Spleen (tissue), 11 donors: ENCODE data around the gene KRTAP10-1. TPM values are rescaled to one million over a fixed set of nuclear protein-coding genes. Genes with fewer than 3 reads are reported as not detected.

Experiments
- DNase-seq: peaks from one replicate; pipeline ENCODE4 v3.0.0-alpha.2; 2020
- H3K27ac ChIP-seq, 8 donors: fragments of 200-600 bp; sonication (generic) in 7 of 8; 1 replicate in 4 of 8; 2 replicates in 4 of 8; pipeline versions ENCODE4 v1.5.0 to v1.8.0; 2016 to 2021; ENCODE audit warnings: inconsistent platforms in 4 of 8, mild to moderate bottlenecking in 4 of 8, moderate library complexity in 1 of 8
- H3K27me3 ChIP-seq, 7 donors: fragments of 200-600 bp; sonication (generic) in 6 of 7; replicated peaks in 1 of 7; 1 replicate in 4 of 7; 2 replicates in 3 of 7; pipeline versions ENCODE4 v1.5.0 to v1.8.0; 2016 to 2021; ENCODE audit warnings: inconsistent platforms in 3 of 7, mild to moderate bottlenecking in 1 of 7
- H3K36me3 ChIP-seq, 6 donors: fragments of 200-600 bp; sonication (generic) in 5 of 6; 1 replicate in 4 of 6; 2 replicates in 2 of 6; pipeline versions ENCODE4 v1.5.0 to v1.8.0; 2016 to 2021; ENCODE audit warnings: inconsistent platforms in 2 of 6
- H3K4me1 ChIP-seq, 6 donors: fragments of 200-600 bp; sonication (generic) in 5 of 6; 1 replicate in 3 of 6; 2 replicates in 3 of 6; pipeline versions ENCODE4 v1.5.0 to v1.8.0; 2016 to 2021; ENCODE audit warnings: inconsistent platforms in 3 of 6
- H3K4me3 ChIP-seq, 8 donors: fragments of 200-600 bp; sonication (generic) in 7 of 8; 1 replicate in 4 of 8; 2 replicates in 4 of 8; pipeline versions ENCODE4 v1.5.0 to v1.8.0; 2016 to 2021; ENCODE audit warnings: inconsistent platforms in 4 of 8, mild to moderate bottlenecking in 4 of 8, moderate library complexity in 2 of 8
- H3K9me3 ChIP-seq, 8 donors: fragments of 200-600 bp; sonication (generic) in 7 of 8; 1 replicate in 4 of 8; 2 replicates in 4 of 8; pipeline versions ENCODE4 v1.5.0 to v1.8.0; 2016 to 2021; ENCODE audit warnings: inconsistent platforms in 4 of 8
- POLR2A ChIP-seq, 3 donors: fragments of 450-650 bp; IDR thresholded peaks; one replicate each; pipeline ENCODE4 v1.5.1; 2017; ENCODE audit warnings: antibody characterized with exemption in 3 of 3, mild to moderate bottlenecking in 1 of 3
- POLR2AphosphoS5 ChIP-seq, 3 donors: sonication (generic); formaldehyde crosslinking; IDR thresholded peaks; one replicate each; pipeline ENCODE4 v1.5.1; 2017; ENCODE audit warnings: antibody characterized with exemption in 3 of 3
- WGBS, 5 donors: extraction: QIAGEN DNeasy Blood & Tissue Kit in 3 of 5; methylation state at CpG; one replicate each; pipeline versions ENCODE4 v1.1.5 to v1.1.7; 2013 to 2018; 5-methylcytosine and 5-hydroxymethylcytosine counted together
- intact Hi-C: fragments of 100-400 bp; cut with DNase I; formaldehyde crosslinking; loops from one replicate; pipeline ENCODE4 v1.15.0; 2023; ENCODE audit warnings: low total_unique reads
- polyA plus RNA-seq, 3 donors: library from polyadenylated mRNA; stranded (reverse); fragments of 200-250 nt; gene quantifications; one replicate each; pipeline ENCODE4 v1.2.1, GENCODE V29; 2013
- total RNA-seq, 7 donors: library from RNA; depleted of rRNA in 3 of 7; stranded (reverse); fragments of >200 nt in 3 of 7; fragmentation: NEBNext Ultra II Directional in 4 of 7; extraction: Animal tissue kit (Norgen Biotek cat#: 25700) in 4 of 7; gene quantifications; one replicate each; pipeline versions ENCODE4 v1.1.0 to v1.2.1, GENCODE V29; 2016 to 2021
- TF ChIP-seq, protein P1 (sequence below), 11 experiments: fragments of 200-600 bp in 7 of 11; fragments of 450-650 bp in 4 of 11; sonication (generic) in 4 of 11; IDR thresholded peaks in 8 of 11; conservative IDR thresholded peaks in 3 of 11; 1 replicate in 7 of 11; 2 replicates in 4 of 11; pipeline versions ENCODE4 v1.4.0 to v1.8.0; 2016 to 2021; ENCODE audit warnings: antibody characterized with exemption in 11 of 11, inconsistent platforms in 4 of 11, mild to moderate bottlenecking in 1 of 11
- donor health status: healthy with polysubstance abuse.
- donor health status: DM: no; HTN: no; CAD: no; lungs with moderate emphysema.
- donor health status: DM: no; HTN: no; CAD: no.
- donor health status: Bipolar disorder and iron deficiency.
- donor health status: healthy.
- donor health status: DM: no; HTN: no; CAD: no.
- donor health status: DM: yes; HTN: yes; CAD: no.

Gene KRTAP10-1
- total and polyA plus RNA-seq, 10 donors, result not detected

DNA sequence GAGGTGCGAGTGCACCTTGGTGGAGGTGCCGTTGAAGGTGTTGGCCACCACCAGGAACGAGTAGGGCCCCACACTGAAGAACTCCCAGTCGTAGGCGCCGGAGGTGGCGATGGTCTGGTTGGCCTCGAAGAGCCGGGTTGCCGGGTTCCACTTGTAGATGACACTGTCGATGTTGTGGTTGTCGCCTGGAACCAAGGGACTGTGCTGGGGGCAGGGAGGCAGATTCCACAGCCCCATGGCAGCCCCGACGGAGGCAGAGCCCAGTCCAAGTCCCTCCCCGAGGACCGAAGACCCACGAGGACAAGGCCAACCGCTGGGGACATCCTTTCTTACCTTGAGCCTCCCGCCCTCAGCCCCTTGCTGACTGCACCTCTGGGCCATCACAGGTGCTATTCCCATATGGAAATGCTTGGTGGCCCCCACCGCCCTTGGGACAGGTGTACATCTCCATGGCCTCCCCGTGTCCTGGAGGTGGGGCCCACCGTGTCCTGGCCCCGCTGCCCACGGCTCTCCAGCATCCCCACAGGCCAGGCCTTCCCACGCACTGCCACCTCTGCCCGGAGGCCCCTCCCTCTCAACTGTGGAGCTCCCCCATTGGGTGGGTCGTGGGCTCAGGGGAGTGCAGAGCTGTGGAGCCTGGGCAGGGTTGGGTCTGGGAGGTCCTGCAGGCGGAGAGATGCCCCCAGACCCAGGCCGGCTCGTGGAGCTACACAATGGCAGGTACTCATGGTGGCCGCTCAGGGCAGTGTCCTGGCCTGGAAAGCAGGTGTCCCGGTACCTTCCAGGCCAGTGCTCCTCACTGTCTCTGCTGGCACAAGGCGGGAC is 17.9 kb downstream of the KRTAP10-1 start:
- H3K4me3 ChIP-seq, result no peak overlapping the region
- no peaks in the 10 kb centered on the region for H3K4me1 ChIP-seq
- H3K36me3 ChIP-seq, result no peaks in the 10 kb centered on the region
- H3K9me3 ChIP-seq, result no peaks in the 10 kb centered on the region
- TF ChIP-seq POLR2AphosphoS5 (IDR thresholded peaks at IDR 0.05), result no peak
- no peak overlapping the region for H3K27ac ChIP-seq
- peaks cover 0 to 30% (median 0%) of the 10 kb centered on the region in 7 donors for H3K27me3 ChIP-seq
- 87 to 94% (median 89%) methylated on average over 20 to 33 of the region's 33 CpGs for WGBS, 5 donors
- peak; percentile 51 for DNase-seq
- intact Hi-C loops, result no loop called here

GRCh38 chr21:44521301-44521927 is 18.6 kb downstream of the KRTAP10-1 start:
- WGBS, 5 donors, result 75 to 89% (median 83%) methylated on average over 13 to 22 of the region's 22 CpGs

DNA sequence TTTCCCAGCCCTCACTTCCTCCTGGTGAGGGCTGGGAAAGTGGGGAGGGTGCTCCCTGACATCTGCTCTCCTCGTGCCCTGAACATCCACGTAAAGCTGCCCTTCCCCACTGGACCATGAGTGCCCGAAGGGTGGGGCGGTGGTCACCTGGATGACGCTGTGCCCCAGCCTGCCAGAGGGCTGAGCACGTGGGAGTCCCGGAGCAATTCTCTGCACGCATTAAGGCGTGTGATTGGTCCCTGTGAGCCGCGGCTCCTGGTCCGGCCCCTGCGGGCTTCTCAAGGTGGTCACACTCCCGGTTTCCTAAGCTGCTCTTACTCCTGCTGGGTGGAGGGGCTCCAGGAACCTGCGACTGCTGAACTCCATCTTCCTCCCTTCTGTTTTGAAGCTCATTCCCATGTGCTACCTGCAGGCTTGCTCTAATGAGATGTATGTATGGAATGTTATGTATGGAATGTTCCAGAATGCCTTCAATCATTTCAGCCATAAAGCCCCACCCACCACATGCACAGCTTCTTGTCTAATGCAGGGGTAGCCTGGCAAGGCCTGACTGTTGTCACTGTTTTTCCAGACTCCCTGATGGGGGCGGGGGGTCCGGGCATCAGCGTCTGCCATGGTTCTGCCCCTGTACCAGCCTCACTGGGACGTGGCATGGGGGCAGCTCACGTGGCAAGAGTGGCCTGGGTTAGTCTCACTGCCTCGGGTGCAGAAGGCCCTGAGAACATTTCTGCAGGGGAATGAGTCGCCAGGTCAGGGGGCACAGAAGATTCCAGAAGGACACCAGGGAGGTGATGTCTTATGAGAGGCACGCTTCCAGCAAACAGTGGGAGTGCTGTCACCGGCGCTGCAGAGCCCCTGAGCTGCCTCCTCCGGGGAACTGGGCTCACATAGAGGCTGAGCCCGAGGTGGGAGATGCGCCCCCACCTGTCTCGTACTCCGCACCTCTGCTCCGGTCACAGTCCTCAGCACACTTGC is 19.4 kb downstream of the KRTAP10-1 start:
- 83 to 91% (median 89%) methylated on average over 28 to 31 of the region's 31 CpGs for WGBS, 5 donors
- DNase-seq, result peak; percentile 65
- Histone ChIP-seq H3K27me3 (peaks cover 0 to 30% (median 0%) of the 10 kb centered on the region in 7 donors), H3K36me3 (no peaks in the 10 kb centered on the region), H3K27ac (no peak overlapping the region), H3K4me1 (no peaks in the 10 kb centered on the region), H3K9me3 (no peaks in the 10 kb centered on the region), H3K4me3 (no peak overlapping the region)
- TF ChIP-seq POLR2A (IDR thresholded peaks at IDR 0.05) (no peak), POLR2AphosphoS5 (IDR thresholded peaks at IDR 0.05) (no peak)
- TF ChIP-seq, protein P1, sequence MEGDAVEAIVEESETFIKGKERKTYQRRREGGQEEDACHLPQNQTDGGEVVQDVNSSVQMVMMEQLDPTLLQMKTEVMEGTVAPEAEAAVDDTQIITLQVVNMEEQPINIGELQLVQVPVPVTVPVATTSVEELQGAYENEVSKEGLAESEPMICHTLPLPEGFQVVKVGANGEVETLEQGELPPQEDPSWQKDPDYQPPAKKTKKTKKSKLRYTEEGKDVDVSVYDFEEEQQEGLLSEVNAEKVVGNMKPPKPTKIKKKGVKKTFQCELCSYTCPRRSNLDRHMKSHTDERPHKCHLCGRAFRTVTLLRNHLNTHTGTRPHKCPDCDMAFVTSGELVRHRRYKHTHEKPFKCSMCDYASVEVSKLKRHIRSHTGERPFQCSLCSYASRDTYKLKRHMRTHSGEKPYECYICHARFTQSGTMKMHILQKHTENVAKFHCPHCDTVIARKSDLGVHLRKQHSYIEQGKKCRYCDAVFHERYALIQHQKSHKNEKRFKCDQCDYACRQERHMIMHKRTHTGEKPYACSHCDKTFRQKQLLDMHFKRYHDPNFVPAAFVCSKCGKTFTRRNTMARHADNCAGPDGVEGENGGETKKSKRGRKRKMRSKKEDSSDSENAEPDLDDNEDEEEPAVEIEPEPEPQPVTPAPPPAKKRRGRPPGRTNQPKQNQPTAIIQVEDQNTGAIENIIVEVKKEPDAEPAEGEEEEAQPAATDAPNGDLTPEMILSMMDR (IDR thresholded peaks at IDR 0.05 in 8 of 11, conservative IDR thresholded peaks at IDR 0.05 in 3 of 11), result no peak
- intact Hi-C loops, result no loop called here

More at GRCh38 chr21:44521301-44521927, 18.6 kb downstream of the KRTAP10-1 start:
- DNase-seq, result peak; percentile 44
- no peak overlapping the region for H3K4me3 ChIP-seq
- H3K36me3 ChIP-seq, result no peaks in the 10 kb centered on the region
- no peak overlapping the region for H3K27ac ChIP-seq
- intact Hi-C loops, result no loop called here
- TF ChIP-seq POLR2A (IDR thresholded peaks at IDR 0.05) (no peak), POLR2AphosphoS5 (IDR thresholded peaks at IDR 0.05) (no peak)
- TF ChIP-seq, protein P1 (IDR thresholded peaks at IDR 0.05 in 8 of 11, conservative IDR thresholded peaks at IDR 0.05 in 3 of 11), result no peak
- H3K9me3 ChIP-seq, result no peaks in the 10 kb centered on the region
- no peaks in the 10 kb centered on the region for H3K4me1 ChIP-seq
- H3K27me3 ChIP-seq, result peaks cover 0 to 30% (median 0%) of the 10 kb centered on the region in 7 donors
